NOMO-1 treated with DMSO at 0.1 percent for 48 hours (cell line): ENCODE results near the gene RGSL1.

ENCODE experiments used
- DNase-seq: peaks from one replicate; lab custom pipeline; 2025; ENCODE audit not compliant: unreplicated experiment; lab: John Stamatoyannopoulos, UW

The RGSL1 gene

GRCh38 chr1:182450087-182450486 is at the start of gene RGSL1:
TSS of gene RGSL1 (plus strand) at chr1:182450146. CDS start at chr1:182450166, 20 bp downstream.
- no peak for DNase-seq

DNA sequence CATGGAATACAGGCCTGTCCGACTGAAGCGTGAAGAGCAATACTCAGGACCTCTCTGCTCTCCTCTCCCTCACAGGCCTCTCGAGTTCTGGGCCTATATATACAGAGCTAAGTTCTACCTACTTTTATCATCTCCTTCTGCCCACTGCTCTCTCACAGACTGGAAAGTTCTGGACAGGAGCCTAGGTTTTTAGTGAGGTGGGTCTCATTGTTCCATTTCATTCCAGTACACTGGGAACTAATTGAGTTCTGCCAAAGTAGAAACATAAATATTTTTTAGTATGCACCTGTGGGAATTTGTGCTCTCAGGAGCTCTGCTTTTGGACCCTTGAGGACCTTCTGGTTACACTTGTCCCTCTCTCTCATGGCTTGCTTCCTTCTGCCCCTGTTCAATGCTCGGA is 49.4 kb upstream of the RGSL1 start, which contains the start of gene TEDDM1:
TSS of gene TEDDM1 (minus strand) at position 101 of the 400 bp plus-strand sequence. CDS start 182 bp downstream, outside the sequence.
- no peak for DNase-seq

- no peak for DNase-seq
Observed at GRCh38 chr1:182404781-182405180, 45.2 kb upstream of the RGSL1 start.

DNA sequence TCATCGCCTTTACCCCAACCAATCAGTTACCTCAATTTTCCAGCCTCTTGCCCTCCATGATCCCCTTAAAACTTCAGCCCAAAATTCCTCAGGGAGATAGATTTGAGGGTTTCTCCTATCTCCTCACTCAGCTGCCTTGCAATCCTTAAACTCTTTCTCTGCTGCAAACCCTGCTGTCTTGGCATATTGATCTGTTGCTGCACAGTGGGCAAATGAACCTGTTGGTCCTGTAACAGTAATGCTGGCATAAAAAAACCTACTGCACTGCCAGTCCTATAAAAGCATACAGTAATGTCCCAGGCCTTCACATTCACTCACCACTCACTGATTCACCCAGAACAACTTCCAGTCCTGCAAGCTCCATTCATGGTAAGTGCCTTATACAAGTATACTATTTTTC is 44.4 kb upstream of the RGSL1 start:
- no peak for DNase-seq

GRCh38 chr1:182406012-182406411 is 43.9 kb upstream of the RGSL1 start:
- DNase-seq, result no peak

DNA sequence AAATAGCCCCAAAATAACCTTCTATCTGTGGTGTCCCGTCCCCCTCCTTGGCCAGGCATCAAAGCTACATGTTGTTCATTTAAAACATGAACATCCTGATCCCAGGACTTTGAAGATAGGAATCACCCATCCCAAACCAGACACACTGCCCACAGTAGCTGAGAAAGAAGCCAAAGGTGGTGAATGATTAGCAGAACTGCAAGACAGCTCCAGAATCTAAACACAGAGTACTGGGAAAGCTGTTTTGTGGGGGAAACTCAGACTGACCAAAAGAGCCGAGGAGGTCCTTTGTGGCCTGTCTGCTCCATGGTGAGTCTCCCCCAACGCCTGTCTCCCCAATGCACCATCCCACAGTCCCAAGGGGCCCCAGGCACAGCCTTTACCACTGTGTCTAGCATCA is 42.2 kb upstream of the RGSL1 start:
- DNase-seq, result no peak

- DNase-seq, result no peak
Observed at GRCh38 chr1:182408435-182409075, 41.4 kb upstream of the RGSL1 start.

GRCh38 chr1:182410138-182410537 is 39.8 kb upstream of the RGSL1 start:
- no peak for DNase-seq

DNA sequence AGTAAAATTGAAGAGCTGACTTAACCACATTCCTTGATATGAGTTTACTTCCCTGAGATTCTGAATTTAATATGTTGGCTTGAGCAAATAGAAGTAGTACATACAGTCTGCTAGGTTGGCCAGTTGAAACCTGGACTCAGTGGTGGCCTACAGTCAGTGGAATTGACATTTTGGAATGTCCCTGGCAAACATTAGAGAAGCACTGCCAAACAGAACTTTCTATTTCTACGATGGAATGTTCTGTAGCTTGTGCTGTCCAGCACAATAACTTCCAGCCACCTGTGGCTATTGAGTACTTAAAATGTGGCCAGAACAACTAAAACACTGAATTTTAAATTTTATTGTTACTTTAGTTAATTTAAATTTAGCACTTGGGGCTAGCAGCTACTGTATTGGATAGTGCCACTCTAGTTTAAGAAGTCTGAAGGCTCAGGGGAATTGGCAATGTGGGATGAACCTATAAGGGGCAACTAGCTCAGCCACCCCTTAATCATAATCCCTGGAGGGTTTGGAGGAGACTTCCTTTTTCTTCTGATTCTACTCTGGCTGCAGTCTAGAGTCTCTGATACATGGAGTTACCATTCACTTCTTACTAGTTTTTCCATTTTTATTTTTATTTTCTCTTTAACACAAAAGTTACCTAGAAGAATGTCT is 39.2 kb upstream of the RGSL1 start:
- DNase-seq, result no peak

DNA sequence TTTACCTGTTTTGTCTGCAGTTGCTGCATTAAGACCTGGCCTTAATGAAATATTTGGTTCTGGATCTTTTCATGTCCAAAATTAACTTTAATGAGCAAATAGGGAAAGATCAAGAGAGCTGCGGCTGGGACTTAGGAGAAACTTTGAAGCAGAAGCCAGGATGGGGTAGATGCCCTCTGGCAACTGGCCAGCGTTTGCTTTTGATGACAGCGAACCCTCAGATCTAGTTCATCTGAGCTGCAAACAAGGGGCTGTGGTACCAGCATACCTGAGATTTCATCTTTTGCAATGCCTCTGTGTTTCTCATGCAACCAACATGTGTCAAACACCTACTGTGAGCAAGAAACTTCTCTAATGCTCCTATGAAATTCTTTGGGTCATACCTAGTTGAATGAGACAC is 36.5 kb upstream of the RGSL1 start:
- no peak for DNase-seq

DNA sequence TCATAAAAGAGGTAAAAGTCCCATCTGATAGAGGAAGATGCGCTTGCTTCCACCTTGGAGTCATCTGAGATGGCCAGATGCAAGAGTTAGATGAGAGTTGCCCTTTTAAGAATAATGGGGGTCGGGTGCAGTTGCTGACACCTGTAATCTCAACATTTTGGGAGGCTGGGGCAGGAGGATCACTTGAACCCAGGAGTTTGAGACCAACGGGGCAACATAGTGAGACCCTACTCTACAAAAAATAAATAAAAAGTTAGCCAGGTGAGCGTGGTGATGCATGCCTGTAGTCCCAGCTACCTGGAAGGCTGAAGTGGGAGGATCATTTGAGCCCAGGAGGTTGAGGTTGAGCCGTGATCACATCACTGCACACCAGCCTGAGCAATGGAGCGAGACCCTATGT is 36.0 kb upstream of the RGSL1 start:
- no peak for DNase-seq

- DNase-seq, result no peak
Observed at GRCh38 chr1:182415789-182416188, 34.2 kb upstream of the RGSL1 start.

- DNase-seq, result no peak
Observed at GRCh38 chr1:182426442-182427430, 23.2 kb upstream of the RGSL1 start.

DNA sequence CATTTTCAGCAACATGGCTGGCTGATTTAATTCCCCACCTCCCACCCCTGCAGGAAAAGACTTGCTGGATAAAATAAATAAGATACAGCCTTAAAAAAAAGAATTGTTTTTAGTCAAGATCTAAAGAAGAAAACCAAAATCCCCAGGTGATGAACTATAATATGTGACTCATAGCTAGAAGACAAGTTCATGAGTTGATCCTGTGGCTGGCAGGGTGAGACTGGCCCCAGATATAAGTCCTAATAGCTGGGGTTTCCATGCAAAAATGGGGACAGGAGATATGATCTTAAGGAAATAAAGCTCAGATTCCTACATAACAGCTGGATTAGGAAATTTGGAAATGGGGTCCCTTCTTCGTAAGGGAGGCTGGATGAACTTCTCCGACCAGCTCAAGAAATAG is 21.9 kb upstream of the RGSL1 start:
- DNase-seq, result no peak

- peak; percentile 85 for DNase-seq
Observed at GRCh38 chr1:182430263-182431068, 19.5 kb upstream of the RGSL1 start.

- DNase-seq, result no peak
Observed at GRCh38 chr1:182431278-182431677, 18.7 kb upstream of the RGSL1 start.

GRCh38 chr1:182433580-182433979 is 16.4 kb upstream of the RGSL1 start:
- no peak for DNase-seq

DNA sequence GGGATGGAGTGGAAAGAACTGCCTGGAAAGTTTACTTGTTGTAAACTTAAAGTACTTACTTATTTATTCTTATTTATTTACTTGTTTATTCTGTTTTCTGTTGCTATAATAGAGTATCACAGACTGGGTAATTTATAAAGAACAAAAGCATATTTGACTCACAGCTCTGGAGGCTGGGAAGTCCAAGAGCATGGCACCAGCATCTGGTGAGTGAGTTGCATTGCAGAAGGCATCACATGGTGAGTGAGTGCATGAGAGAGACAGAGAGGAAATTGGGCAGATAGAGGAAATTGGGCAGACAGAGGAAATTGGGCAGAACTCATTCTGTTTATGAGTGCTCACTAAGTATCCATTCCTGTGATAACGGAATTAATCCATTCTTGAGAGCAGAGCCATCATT is 11.6 kb upstream of the RGSL1 start:
- DNase-seq, result no peak

DNA sequence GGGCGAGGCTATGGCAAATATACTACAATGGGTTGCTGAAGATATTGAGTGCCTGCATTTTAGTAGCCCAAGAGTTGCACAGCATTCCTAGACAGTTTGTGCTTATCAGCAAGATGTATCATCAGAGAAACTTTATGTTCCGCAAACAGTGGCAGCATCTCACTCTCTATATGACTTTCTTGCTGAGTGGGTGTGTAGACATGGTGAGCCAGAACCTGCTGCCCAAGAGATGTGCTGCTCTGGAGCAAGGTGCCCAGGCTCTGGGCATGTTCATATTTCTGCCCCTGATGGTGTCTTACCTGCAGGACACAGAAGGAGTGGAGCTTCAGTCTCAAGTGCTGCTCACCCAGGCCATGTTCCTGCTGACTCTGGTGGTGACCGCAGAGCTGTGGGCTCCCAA is 8.2 kb upstream of the RGSL1 start:
- DNase-seq, result no peak

DNA sequence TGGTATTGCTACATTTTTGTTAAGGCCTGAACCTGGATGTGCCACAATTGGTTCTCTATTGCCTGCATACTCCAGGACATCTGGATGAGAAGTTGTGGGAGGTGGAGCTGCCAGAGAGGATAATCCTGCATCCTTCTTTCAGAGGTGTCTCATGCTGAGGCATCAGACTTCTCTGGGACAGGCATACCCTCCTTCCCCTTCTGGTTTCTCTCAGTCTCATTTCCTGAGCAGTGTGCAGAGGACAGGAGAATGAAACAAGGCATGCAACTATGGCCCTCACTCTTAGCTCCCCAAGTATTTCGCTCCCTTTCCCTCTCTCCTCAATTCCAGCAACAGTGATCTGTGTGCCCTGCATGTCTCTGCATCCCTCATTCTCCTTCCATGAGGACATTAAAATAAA is 7.6 kb upstream of the RGSL1 start:
- DNase-seq, result no peak

DNA sequence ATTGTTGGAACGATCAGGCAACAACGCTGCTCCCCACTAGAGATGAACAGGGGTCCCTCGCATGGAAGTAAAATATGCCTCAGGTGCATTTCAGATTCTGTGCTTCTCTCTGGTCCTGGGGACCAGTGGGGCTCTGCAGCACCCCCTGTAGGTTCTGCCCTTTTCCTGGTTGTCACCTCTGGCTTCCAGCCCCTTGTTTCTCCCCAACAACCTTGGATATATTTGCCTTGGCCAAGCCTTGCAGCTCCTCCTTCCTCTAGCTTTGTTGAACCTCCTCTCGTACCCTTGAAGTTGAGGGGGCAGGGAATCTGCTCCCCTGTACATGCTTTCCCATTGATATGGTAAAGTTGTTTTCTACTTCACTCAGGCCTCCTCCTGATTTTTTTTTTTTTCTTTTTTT is 5.4 kb upstream of the RGSL1 start:
- no peak for DNase-seq
